GM13976 (cell line): ENCODE data around the gene DISC1.
"Not testable (repeated sequence)": the region's sequence is repeated elsewhere in the genome, so short reads cannot be mapped to it uniquely, and the experiment has no call there.

Source experiments
- DNase-seq: peaks from one replicate; pipeline ENCODE4 v3.0.0; 2012; ENCODE audit warnings: low spot score
- in situ Hi-C: fragments of 300-500 bp; cut with MboI; formaldehyde crosslinking; loops from one replicate; pipeline ENCODE4 v1.12.0; 2022; ENCODE audit warnings: low sequenced_read_pairs, mixed read lengths, inconsistent platforms; ENCODE audit not compliant: unreplicated experiment
- TF ChIP-seq, protein P1 (sequence below): IDR thresholded peaks from 2 replicates; pipeline ENCODE4 v1.5.1; 2012; ENCODE audit warnings: borderline replicate concordance, mild to moderate bottlenecking; ENCODE audit not compliant: insufficient read depth; ENCODE audit errors: extremely low read depth, missing control alignments, control extremely low read depth

Gene DISC1

DNA sequence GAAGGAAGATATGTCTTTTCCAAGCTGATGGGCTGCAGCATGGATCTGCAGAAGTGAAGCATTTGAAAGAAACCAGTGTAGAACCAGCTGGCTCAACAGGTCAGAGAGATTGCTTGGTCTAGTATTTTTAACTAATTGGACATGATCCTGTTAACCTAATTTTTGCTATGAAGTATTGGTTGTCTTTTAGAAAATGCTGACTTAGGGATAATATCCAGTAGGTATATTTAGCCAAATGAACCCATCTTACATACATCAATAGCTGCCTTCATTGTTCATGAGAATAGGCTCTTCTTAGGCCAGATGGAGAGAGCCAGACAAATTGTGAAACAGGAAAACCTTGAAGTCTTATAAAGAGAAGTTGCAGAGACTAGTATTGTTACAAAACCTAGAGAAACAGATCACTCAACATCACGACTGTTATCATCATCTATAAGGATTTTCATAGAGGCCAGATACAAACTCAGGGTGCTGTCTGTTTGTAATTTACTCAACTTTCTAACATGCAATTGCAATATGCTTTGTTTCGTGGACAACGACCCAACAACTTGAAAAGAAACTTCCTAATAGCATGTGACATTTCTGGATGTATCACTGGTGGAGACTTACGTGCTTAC, 148.2 kb downstream of the DISC1 start:
- in situ Hi-C loops, result no loop called here
- no peak for DNase-seq
- TF ChIP-seq, protein P1, sequence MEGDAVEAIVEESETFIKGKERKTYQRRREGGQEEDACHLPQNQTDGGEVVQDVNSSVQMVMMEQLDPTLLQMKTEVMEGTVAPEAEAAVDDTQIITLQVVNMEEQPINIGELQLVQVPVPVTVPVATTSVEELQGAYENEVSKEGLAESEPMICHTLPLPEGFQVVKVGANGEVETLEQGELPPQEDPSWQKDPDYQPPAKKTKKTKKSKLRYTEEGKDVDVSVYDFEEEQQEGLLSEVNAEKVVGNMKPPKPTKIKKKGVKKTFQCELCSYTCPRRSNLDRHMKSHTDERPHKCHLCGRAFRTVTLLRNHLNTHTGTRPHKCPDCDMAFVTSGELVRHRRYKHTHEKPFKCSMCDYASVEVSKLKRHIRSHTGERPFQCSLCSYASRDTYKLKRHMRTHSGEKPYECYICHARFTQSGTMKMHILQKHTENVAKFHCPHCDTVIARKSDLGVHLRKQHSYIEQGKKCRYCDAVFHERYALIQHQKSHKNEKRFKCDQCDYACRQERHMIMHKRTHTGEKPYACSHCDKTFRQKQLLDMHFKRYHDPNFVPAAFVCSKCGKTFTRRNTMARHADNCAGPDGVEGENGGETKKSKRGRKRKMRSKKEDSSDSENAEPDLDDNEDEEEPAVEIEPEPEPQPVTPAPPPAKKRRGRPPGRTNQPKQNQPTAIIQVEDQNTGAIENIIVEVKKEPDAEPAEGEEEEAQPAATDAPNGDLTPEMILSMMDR, result no peak

DNA sequence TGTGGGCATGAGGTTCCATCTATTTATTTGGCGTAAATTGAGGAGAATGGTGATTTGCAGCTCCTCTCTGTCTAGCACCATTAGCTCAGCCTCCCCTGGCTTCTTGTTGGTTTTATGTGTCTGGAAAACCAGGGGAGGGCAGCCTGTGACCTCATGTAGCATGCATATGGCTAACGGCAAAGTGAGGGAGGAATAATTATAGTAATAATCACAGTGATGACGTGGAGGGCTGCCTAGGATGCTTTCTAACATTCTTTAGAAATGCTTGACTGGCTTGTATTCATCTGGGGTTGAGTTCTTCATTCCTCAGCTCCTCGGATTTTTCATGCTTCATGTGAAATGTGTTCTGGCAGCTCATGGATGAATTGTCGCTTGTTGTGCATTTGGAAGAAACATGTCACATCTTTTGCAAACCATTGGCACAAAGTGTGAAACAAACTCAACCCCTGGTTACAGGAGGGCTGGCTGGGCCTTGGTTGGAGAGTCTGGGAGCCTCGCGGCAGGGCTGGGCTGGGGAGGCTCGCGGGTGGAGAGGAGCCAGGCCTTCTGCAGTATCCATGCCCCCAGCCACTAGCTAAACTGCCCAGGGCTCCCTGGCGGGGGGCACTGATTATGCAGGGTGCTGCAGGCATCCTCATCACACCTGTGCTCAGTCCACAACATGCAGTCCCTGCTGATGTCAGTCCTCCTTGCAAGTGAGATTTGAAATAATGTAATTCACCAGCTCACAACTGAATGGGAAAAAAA, 149.6 kb downstream of the DISC1 start:
- no peak for DNase-seq
- TF ChIP-seq, protein P1, result no peak
- in situ Hi-C loops, result no loop called here

DNA sequence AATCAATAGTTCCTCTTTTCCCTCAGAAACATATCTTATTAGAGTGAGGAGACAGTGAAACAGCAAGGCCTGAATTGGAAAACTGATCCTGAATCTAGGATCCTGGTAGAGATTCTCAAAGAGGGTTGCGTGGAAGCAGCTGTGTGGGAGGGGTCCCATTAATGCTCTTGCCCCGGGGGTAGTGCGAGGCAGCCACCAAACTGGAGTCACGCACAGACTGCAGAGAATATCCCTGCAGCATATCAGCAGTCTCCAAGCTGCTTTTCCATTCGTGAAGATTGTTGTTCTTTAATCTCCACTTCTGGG, 150.1 kb downstream of the DISC1 start:
- in situ Hi-C loops, result no loop called here
- TF ChIP-seq, protein P1, result no peak
- DNase-seq, result no peak

DNA sequence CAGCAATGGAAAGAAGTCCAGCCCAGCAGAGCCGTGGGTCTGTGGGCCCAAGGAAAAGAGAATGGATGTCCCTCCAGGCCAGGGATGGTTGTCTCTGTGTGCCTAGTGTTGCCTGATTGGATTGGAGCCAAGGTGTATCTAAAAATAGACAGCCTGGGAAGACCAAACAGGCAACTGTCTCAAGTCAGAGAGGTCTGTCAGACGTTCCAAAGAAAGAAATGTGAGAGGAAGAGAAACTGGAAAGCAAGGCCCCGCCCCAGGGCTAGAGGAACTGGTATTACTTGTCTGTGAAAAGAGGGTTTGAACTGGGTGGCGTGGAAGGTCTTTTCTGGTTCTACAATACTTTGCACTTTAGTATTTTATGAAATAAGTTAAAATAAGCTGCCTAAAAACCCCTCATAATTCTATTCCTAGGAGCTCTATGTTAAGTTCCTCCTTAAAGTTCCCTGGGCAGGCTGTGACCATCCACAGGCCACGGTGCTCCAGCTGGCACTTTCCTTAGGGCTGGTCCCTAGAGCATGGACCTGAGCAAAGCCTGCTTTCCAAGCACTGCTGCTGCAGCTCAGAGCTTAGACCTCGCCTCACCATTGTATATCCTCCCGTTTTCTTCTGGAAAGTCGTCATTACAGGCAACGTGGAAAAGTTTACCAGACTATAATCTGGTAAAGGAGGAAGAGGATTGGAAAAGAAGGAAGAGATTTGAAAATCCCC, 151.6 kb downstream of the DISC1 start:
- TF ChIP-seq, protein P1, result no peak
- in situ Hi-C loops, result no loop called here
- DNase-seq, result no peak

DNA sequence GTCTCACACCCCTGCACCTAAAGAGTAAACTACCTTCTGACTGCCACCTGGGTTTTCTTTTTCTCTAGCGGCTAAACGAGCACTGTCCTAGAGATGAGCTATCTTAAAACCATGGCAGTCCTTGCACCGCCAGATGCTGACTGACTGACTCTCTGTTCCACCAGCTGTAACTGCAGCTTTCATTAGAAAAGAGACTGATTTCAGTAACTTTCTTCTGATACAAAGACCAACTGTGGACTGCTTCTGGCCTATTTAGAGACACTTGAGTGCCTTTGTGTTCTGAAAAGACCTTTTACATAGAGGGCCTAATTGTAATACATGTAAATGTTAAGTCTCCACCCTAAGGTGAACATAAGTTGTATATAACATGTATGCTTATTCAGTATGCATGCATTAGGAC, 152.5 kb downstream of the DISC1 start:
- TF ChIP-seq, protein P1, result no peak
- DNase-seq, result no peak
- in situ Hi-C loops, result no loop called here

DNA sequence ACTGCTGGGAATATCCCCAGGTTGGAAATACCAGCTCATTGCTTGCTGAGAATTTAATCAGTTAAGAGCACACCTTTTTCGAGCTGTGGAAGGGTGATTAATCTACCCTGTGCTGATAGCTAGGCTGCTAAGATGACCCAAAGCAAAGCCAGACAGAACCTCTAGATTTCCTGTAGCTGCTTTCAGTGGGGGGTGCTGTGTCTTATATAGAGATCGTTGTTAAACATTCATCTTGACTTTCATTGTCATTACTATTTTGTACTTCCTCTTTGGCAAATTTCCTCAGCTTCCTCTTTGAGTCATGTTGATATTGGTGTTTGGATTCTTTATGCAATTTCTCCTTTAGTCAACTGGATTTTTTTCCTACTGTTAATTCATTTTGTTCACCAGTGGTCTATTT, 155.3 kb downstream of the DISC1 start:
- in situ Hi-C loops, result no loop called here
- TF ChIP-seq, protein P1, result no peak
- no peak for DNase-seq

DNA sequence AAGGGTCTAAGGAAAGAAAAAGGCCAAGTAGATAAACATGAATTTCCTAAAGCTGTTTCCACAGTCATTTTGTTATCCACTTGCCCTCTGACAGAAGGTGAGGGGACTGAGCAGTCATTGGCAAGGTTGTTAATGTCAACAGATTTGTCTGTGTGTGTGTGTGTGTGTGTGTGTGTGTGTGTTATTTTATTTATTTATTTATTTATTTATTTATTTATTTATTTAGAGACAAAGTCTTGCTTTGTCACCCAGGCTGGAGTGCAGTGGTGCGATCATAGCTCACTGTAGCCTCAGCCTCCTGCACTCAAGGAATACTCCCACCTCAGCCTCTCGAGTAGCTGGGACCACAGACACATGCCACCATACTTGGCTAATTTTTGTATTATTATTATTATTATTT, 158.5 kb downstream of the DISC1 start:
- DNase-seq, in situ Hi-C loops: not testable (repeated sequence)
